PC-3 (cell line): Measurements from ENCODE around the gene NTN1. TPM values are rescaled to one million over a fixed set of nuclear protein-coding genes. Genes with fewer than 3 reads are reported as not detected.

ENCODE experiments used
- ATAC-seq: fragments of 200-7000 bp; cut with Tn5 transposase; 2 replicates; pipeline ENCODE4 v1.9.1; 2020; ENCODE audit warnings: mild to moderate bottlenecking, moderate library complexity
- BruUV-seq: library from RNA; stranded (reverse); fragments of 400-500 nt; replicated peaks from 2 replicates; lab custom pipeline; 2021; lab: Mats Ljungman, UMichigan
- CTCF ChIA-PET: fragments of 300-600 bp; sonication (Branson Sonifier 250); formaldehyde crosslinking; loops from one replicate; lab custom pipeline; 2022; ENCODE audit warnings: antibody characterized with exemption; lab: Charles Lee
- POLR2A ChIA-PET: fragments of 300-600 bp; sonication (Branson Sonifier 250); formaldehyde crosslinking; loops from one replicate; lab custom pipeline; 2022; ENCODE audit warnings: antibody characterized with exemption; ENCODE audit not compliant: unreplicated experiment; lab: Charles Lee
- DNase-seq: peaks from one replicate; pipeline ENCODE4 v3.0.0-alpha.2; 2015
- H2AFZ ChIP-seq: fragments of 300-600 bp; sonication (generic); 2 replicates; pipeline ENCODE4 v1.6.0; 2016; ENCODE audit warnings: antibody characterized with exemption, low read length
- H3F3A ChIP-seq: fragments of 300-600 bp; sonication (generic); one replicate; pipeline ENCODE4 v1.6.0; 2017; ENCODE audit warnings: antibody characterized with exemption, low read length, control low read depth, mild to moderate bottlenecking; ENCODE audit not compliant: unreplicated experiment
- H3K27ac ChIP-seq: fragments of 300-600 bp; sonication (generic); 2 replicates; pipeline ENCODE4 v1.5.1; 2016; ENCODE audit warnings: mild to moderate bottlenecking, low read length
- H3K27me3 ChIP-seq: fragments of 300-600 bp; sonication (generic); 2 replicates; pipeline ENCODE4 v1.6.1; 2016; ENCODE audit warnings: low read length, mixed read lengths
- H3K36me3 ChIP-seq: fragments of 300-600 bp; sonication (generic); 2 replicates; pipeline ENCODE4 v1.6.1; 2016; ENCODE audit warnings: low read depth, mixed run types, low read length, mixed read lengths
- H3K4me1 ChIP-seq: fragments of 300-600 bp; sonication (generic); 2 replicates; pipeline ENCODE4 v1.5.1; 2016; ENCODE audit warnings: low read length; ENCODE audit not compliant: insufficient read depth
- H3K4me2 ChIP-seq: fragments of 300-600 bp; sonication (generic); 2 replicates; pipeline ENCODE4 v1.6.0; 2016; ENCODE audit warnings: low read length
- H3K4me3 ChIP-seq: fragments of 300-600 bp; sonication (generic); 2 replicates; pipeline ENCODE4 v1.5.1; 2016; ENCODE audit warnings: mild to moderate bottlenecking, low read length, mixed read lengths
- H3K79me2 ChIP-seq: fragments of 300-600 bp; sonication (generic); 2 replicates; pipeline ENCODE4 v1.6.1; 2017; ENCODE audit warnings: low read length, mixed read lengths
- H3K9ac ChIP-seq: fragments of 300-600 bp; sonication (generic); 2 replicates; pipeline ENCODE4 v1.6.0; 2016; ENCODE audit warnings: mild to moderate bottlenecking, low read length
- H3K9me2 ChIP-seq: fragments of 300-600 bp; sonication (generic); replicated peaks from 2 replicates; pipeline ENCODE4 v1.6.1; 2016; ENCODE audit warnings: mixed run types, low read length, mixed read lengths
- H3K9me3 ChIP-seq: fragments of 300-600 bp; sonication (generic); 2 replicates; pipeline ENCODE4 v1.6.1; 2016; ENCODE audit warnings: low read length, mixed read lengths
- H4K20me1 ChIP-seq: fragments of 300-600 bp; sonication (generic); 2 replicates; pipeline ENCODE4 v1.6.1; 2016; ENCODE audit warnings: low read length, mixed read lengths
- CTCF ChIP-seq: fragments of 300-600 bp; sonication (generic); conservative IDR thresholded peaks from 2 replicates; pipeline ENCODE4 v1.5.1; 2017; ENCODE audit warnings: antibody characterized with exemption, low read depth, mild to moderate bottlenecking, low read length
- EZH2 ChIP-seq: fragments of 300-600 bp; sonication (generic); IDR thresholded peaks from one replicate; pipeline ENCODE4 v1.6.1; 2017; ENCODE audit warnings: antibody characterized with exemption, mild to moderate bottlenecking, low read length; ENCODE audit not compliant: unreplicated experiment
- EZH2phosphoT487 ChIP-seq: fragments of 300-600 bp; sonication (generic); IDR thresholded peaks from 2 replicates; pipeline ENCODE4 v1.6.1; 2018; ENCODE audit warnings: mild to moderate bottlenecking, antibody characterized with exemption, low read length, borderline replicate concordance
- intact Hi-C: fragments of 100-400 bp; cut with micrococcal nuclease; formaldehyde crosslinking; loops from 2 replicates; pipeline ENCODE4 v1.9.0; 2023
- total RNA-seq: library from RNA; depleted of rRNA; stranded (reverse); fragments of >200 nt; gene quantifications from 2 replicates; pipeline ENCODE4 v1.2.3, GENCODE V29; 2014

Gene NTN1
- total RNA-seq, 1 experiment from 2014 or later: 0.22 TPM

- CTCF ChIA-PET: no interaction called here
- no peaks in the 10 kb centered on the region for H3K9me3 ChIP-seq
Observed at GRCh38 chr17:9018726-9019125, 2.6 kb upstream of the NTN1 start.

GRCh38 chr17:9020096-9020823 lies 1.1 kb upstream of the NTN1 start:
- intact Hi-C loops: no loop called here
- Histone ChIP-seq H3K27ac (no peak overlapping the region), H3K4me1 (no peaks in the 10 kb centered on the region), H3F3A (no peaks in the 10 kb centered on the region), H3K27me3 (peaks cover 29% of the 10 kb centered on the region), H3K9ac (no peak overlapping the region), H3K9me3 (no peaks in the 10 kb centered on the region), H3K4me2 (no peak overlapping the region), H4K20me1 (no peaks in the 10 kb centered on the region), H3K4me3 (no peak overlapping the region), H3K79me2 (no peaks in the 10 kb centered on the region), H3K9me2 (no peaks in the 10 kb centered on the region), H2AFZ (no peak overlapping the region), H3K36me3 (no peaks in the 10 kb centered on the region)
- DNase-seq (no peak), ATAC-seq (no peak)
- POLR2A ChIA-PET: no interaction called here
- TF ChIP-seq EZH2phosphoT487 (no peak), EZH2 (no peak), CTCF (no peak)
- no TSS peak for BruUV-seq
- CTCF ChIA-PET: no interaction called here

More at GRCh38 chr17:9018726-9019125, 2.6 kb upstream of the NTN1 start:
- peaks cover 26% of the 10 kb centered on the region for H3K27me3 ChIP-seq
- no peaks in the 10 kb centered on the region for H3K4me1 ChIP-seq
- POLR2A ChIA-PET: interaction anchor here (0.6 kb wide), 1 partner anchor 9 kb away, joined by 3 read pairs; no protein-coding TSS in a partner anchor
- no peak overlapping the region for H3K27ac ChIP-seq
- no peaks in the 10 kb centered on the region for H4K20me1 ChIP-seq
- no peaks in the 10 kb centered on the region for H3K79me2 ChIP-seq
- H3K9me2 ChIP-seq: no peaks in the 10 kb centered on the region
- H3K36me3 ChIP-seq: no peaks in the 10 kb centered on the region
- H2AFZ ChIP-seq: no peak overlapping the region
- no peak overlapping the region for H3K4me2 ChIP-seq
- intact Hi-C loops: no loop called here
- DNase-seq (no peak), ATAC-seq (no peak)
- no peak overlapping the region for H3K9ac ChIP-seq
- no peak overlapping the region for H3K4me3 ChIP-seq
- no peaks in the 10 kb centered on the region for H3F3A ChIP-seq
- TF ChIP-seq EZH2: no peak
- TF ChIP-seq EZH2phosphoT487: no peak
- no peak for TF ChIP-seq CTCF
- no TSS peak for BruUV-seq

- no peak for TF ChIP-seq EZH2
- TF ChIP-seq EZH2phosphoT487: no peak
- TF ChIP-seq CTCF: no peak
- ChIA-PET CTCF (no interaction called here), POLR2A (no interaction called here)
- Histone ChIP-seq H3K79me2 (no peaks in the 10 kb centered on the region), H3K4me1 (no peaks in the 10 kb centered on the region), H4K20me1 (no peaks in the 10 kb centered on the region), H3K4me2 (peak overlapping the region; percentile 61), H3K27me3 (peaks cover 29% of the 10 kb centered on the region), H3K4me3 (peak overlapping the region; percentile 60), H3F3A (no peaks in the 10 kb centered on the region), H3K9me3 (no peaks in the 10 kb centered on the region), H3K27ac (no peak overlapping the region), H3K36me3 (no peaks in the 10 kb centered on the region), H3K9me2 (no peaks in the 10 kb centered on the region), H3K9ac (no peak overlapping the region), H2AFZ (0 out of 2 replicates have a peak overlapping the region, but pooled peaks have one; percentile 38)
- BruUV-seq: no TSS peak
- no peak for DNase-seq
- no peak for ATAC-seq
- intact Hi-C loops: no loop called here
Observed at GRCh38 chr17:9020824-9021157, 519 bp upstream of the NTN1 start.
